ENCODE data around the gene CLK2.
A peak's percentile ranks its signal among the peaks of the same experiment; 100 is the strongest.
"Not testable (repeated sequence)": the region's sequence is repeated elsewhere in the genome, so short reads cannot be mapped to it uniquely, and the experiment has no call there.

CLK2 gene

DNA sequence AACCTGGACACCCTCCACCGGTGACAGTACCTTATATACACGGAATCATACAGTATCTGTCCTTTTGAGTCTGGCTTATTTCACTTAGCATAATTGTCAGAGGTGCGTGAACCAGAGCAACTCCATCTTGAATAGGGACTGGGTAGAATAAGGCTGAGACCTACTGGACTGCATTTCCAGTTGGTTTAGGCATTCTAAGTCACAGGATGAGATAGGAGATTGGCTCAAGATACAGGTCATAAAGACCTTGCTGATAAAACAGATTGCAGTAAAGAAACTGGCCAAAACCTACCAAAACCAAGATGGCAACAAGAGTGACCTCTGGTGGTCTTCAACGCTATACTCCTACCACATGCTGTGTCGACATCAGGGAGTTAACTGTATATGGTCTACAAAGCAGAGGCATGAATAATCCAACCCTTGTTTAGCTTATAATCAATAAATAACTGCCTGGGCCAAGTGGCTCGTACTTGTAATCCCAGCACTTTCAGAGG is 34.0 kb upstream of the CLK2 start:
- no peak for TF ChIP-seq GATA1 (IDR thresholded peaks at IDR 0.05; ENCODE audit: low read depth, low read length)
- DNase-seq, result peak; percentile 72 to 83

DNA sequence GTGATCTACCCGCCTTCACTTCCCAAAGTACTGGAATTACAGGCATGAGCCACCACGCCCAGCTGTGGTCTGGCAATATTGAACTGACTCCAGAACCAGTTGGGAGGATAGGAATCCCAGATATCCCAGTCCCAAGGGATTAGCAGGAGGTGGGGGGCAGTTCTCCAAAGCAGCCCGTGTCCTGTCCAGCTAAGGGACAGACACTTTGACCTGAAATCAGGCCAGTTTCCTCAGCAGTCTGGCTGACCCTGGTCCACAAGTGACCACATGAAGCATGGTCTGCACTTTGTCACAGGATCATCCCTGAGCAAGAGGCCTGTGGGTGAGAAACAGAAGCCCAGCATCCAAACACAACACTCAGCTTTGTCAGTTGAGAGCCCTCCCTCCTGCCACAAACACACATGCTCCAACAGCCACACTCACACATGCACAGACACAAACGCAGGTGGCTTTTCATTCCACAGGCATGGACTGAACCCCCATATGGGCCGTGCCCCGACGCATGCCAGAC is 32.6 kb upstream of the CLK2 start:
- TF ChIP-seq GATA1 (IDR thresholded peaks at IDR 0.05; ENCODE audit: low read depth, low read length) (no peak), POLR2A (IDR thresholded peaks at IDR 0.05; ENCODE audit: low read length) (no peak)
- DNase-seq, result no peak

DNA sequence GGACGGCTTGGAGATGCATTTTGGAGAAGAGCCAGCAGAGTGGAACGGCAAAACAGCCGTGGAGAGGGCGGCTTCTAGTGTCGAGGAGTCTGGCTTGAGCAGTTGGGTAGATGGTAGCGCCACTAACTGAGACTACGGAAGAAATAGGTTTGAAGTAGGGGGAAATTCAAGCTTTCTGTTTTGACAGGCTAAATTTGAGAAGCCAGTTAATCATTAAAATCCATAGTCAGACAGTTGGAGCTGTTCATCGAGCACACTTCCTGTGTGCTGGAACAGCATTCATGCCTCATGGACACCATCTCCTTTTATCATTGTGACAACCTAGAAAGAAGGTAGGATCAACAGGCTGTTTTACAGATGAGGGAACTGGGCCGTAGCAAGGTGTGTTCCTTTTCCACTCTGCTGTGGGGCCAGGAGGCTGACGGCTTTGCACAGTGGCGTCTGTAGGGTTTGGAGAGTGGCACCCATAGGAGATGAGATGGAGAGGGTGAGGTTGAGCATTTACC is 31.3 kb upstream of the CLK2 start:
- TF ChIP-seq GATA1 (IDR thresholded peaks at IDR 0.05; ENCODE audit: low read depth, low read length), result no peak
- TF ChIP-seq POLR2A (IDR thresholded peaks at IDR 0.05; ENCODE audit: low read length), result no peak
- no peak for DNase-seq

GRCh38 chr1:155301342-155301841 is 28.1 kb upstream of the CLK2 start, which contains the start of gene PKLR:
PKLR (minus strand) TSS chr1:155301438; CDS start chr1:155301395, 43 bp downstream.
- no peak for TF ChIP-seq GATA1 (IDR thresholded peaks at IDR 0.05; ENCODE audit: low read depth, low read length)
- TF ChIP-seq POLR2A (IDR thresholded peaks at IDR 0.05; ENCODE audit: low read length), result peak; percentile 90

GRCh38 chr1:155300553-155301329 is 27.4 kb upstream of the CLK2 start:
- TF ChIP-seq GATA1 (IDR thresholded peaks at IDR 0.05; ENCODE audit: low read depth, low read length) (no peak), POLR2A (IDR thresholded peaks at IDR 0.05; ENCODE audit: low read length) (no peak)

More at GRCh38 chr1:155301342-155301841, 28.1 kb upstream of the CLK2 start, which contains the start of gene PKLR:
- peak; percentile 73 to 84 for DNase-seq

GRCh38 chr1:155300024-155300423 is 26.7 kb upstream of the CLK2 start:
- no peak for DNase-seq
- TF ChIP-seq GATA1 (IDR thresholded peaks at IDR 0.05; ENCODE audit: low read depth, low read length), result no peak
- no peak for TF ChIP-seq POLR2A (IDR thresholded peaks at IDR 0.05; ENCODE audit: low read length)

More at GRCh38 chr1:155300553-155301329, 27.4 kb upstream of the CLK2 start:
- DNase-seq, result no peak

- no peak for DNase-seq
- TF ChIP-seq GATA1 (IDR thresholded peaks at IDR 0.05; ENCODE audit: low read depth, low read length) (no peak), POLR2A (IDR thresholded peaks at IDR 0.05; ENCODE audit: low read length) (no peak)
These were observed 24.1 kb upstream of the CLK2 start for GRCh38 chr1:155297384-155297783.

GRCh38 chr1:155296661-155297060 is 23.4 kb upstream of the CLK2 start:
- DNase-seq, result peak; percentile 59 to 80
- TF ChIP-seq GATA1 (IDR thresholded peaks at IDR 0.05; ENCODE audit: low read depth, low read length), result no peak
- no peak for TF ChIP-seq POLR2A (IDR thresholded peaks at IDR 0.05; ENCODE audit: low read length)

DNA sequence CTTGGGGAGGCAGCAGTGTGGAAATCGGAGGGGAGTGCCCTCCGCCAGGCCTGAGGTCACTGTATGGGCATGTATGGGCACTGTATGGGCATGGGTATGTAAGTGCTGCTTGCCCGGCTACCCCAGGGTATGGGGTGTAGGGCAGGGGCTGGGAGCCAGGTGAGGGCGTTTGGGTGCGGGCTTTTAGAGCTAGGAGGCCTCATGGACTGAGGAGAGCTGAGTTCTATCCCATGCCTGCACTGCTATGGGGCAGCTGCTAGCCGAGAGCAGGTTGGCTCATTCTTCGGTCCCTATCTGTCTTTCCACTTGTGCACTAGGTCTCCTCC is 22.6 kb upstream of the CLK2 start:
- TF ChIP-seq GATA1 (IDR thresholded peaks at IDR 0.05; ENCODE audit: low read depth, low read length) (no peak), POLR2A (IDR thresholded peaks at IDR 0.05; ENCODE audit: low read length) (no peak)
- no peak for DNase-seq

DNA sequence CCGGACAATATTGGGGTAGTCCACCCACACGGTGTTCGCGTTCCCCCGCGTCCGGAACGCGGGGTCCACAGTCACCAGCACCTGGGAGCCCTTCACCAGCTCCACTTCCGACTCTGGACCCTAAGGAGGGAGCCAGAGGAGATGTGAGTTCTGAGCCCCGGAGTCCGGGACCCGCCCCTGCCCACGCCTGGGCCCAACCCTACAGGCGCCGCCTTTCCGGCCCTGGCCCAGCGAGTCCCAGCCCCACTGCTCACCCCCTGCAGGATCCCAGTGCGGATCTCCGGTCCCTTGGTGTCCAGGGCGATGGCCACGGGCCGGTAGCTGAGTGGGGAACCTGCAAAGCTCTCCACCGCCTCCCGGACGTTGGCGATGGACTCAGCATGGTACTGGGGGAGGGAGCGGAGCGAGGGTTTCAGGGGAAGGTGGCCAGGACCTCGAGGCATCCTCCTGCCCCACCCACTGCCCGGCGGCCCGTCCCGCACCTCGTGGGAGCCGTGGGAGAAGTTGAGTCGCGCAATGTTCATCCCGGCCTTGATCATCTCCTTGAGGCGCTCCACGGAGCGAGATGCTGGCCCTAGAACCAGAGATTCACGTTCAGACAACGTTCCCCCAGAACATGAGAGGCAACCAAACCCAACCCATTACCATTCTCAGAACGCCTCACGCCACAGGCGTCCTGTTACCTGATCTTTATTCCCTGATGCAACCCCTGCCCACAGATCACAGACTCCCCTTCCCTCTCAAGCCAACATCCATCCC is 22.1 kb upstream of the CLK2 start:
- TF ChIP-seq POLR2A (IDR thresholded peaks at IDR 0.05; ENCODE audit: low read length) (no peak), GATA1 (IDR thresholded peaks at IDR 0.05; ENCODE audit: low read depth, low read length) (no peak)
- no peak for DNase-seq

DNA sequence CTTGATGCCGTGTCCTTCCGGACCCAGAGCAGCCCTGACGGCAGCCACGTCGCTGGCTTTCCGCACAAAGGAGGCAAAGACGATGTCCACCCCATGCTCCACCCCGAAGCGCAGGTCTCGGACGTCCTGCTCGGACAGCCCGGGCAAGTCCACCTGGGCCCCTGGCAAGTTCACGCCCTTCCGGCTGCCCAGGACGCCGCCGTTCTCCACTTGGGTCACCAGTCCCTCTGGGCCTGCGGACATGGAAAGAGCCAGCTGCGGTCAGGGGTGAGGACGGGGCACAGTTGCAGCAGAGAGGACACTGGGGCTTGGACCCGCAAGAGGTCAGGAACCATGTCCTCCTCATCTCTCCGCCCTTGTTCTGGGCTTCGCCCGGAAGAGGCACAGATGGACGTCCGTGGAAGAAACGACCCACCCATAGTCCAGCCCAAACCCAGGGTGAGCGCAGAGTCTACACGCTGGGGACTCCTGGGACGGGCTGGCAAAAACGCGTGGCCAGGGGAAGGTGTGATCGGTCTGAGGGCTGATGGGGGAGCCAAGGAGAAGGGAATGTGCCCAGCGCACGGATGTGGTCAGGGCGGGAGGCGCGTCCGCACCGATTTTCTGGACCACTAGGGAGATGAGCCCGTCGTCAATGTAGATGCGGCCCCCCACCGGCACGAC is 21.3 kb upstream of the CLK2 start:
- DNase-seq, result no peak
- no peak for TF ChIP-seq GATA1 (IDR thresholded peaks at IDR 0.05; ENCODE audit: low read depth, low read length)
- TF ChIP-seq POLR2A (IDR thresholded peaks at IDR 0.05; ENCODE audit: low read length), result no peak

- no peak for DNase-seq
- TF ChIP-seq POLR2A (IDR thresholded peaks at IDR 0.05; ENCODE audit: low read length), result no peak
- no peak for TF ChIP-seq GATA1 (IDR thresholded peaks at IDR 0.05; ENCODE audit: low read depth, low read length)
These were observed 19.9 kb upstream of the CLK2 start for GRCh38 chr1:155293086-155293749.

DNA sequence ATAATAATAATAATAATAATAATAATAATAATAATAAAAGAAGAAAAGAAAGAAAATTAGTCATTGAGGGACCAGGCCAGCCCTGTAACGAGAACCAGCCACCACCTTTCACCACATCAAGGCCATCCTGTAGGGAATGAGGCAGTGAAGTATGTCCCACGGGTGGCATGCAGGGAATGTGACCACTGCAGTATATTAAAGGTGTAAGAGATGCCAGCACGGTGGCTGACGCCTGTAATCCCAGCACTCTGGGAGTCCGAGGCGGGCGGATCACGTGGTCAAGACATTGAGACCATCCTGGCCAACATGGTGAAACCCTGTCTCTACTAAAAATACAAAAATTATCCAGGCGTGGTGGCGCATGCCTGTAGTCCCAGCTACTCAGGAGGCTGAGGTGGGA is 17.7 kb upstream of the CLK2 start:
- DNase-seq, result not testable (repeated sequence)

All from erythroblast (primary cell).